ENCODE data around the gene RDH5.

DNA sequence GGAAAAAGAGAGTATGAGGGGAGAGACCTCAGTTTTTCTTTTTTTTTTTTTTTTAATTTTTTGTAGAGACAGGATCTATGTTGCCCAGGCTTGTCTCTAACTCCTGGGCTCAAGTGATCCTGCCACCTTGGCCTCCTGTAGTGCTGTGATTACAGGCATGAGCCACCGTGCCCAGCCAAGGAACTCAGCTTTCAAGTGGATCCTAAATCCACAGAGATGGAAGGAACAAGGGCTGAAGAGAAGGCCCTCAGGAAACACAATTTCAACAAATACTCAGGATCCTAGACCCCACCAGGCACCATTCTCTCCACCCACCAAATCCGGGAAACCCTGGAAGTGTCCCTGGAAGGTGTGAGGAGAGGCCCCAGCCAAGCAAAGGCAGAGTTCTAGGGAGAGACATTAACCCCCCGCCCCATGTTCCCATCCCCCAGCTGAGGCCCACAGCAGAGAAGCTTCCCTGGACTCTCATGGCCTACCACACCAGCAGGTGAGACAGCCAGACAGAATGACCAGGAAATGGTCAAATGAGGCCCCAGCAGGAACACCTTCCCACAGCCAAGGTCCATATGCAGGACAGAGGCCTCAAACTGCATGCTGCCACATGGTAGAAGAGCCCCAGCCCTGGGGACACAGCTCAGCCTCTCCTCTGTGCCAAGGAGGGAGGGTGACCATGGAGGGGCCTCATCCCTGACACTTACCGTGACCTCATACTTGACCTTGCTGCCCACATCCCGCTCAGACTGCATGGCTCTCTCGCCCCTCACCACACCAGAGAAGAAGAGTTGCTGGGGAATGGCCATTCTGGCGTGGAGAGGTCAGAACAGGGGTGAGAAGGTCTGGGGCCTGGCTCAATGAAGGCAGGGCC is 26.6 kb upstream of the RDH5 start:
- TF ChIP-seq POLR2A (IDR thresholded peaks at IDR 0.05), result no peak
- TF ChIP-seq, protein P1, sequence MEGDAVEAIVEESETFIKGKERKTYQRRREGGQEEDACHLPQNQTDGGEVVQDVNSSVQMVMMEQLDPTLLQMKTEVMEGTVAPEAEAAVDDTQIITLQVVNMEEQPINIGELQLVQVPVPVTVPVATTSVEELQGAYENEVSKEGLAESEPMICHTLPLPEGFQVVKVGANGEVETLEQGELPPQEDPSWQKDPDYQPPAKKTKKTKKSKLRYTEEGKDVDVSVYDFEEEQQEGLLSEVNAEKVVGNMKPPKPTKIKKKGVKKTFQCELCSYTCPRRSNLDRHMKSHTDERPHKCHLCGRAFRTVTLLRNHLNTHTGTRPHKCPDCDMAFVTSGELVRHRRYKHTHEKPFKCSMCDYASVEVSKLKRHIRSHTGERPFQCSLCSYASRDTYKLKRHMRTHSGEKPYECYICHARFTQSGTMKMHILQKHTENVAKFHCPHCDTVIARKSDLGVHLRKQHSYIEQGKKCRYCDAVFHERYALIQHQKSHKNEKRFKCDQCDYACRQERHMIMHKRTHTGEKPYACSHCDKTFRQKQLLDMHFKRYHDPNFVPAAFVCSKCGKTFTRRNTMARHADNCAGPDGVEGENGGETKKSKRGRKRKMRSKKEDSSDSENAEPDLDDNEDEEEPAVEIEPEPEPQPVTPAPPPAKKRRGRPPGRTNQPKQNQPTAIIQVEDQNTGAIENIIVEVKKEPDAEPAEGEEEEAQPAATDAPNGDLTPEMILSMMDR (IDR thresholded peaks at IDR 0.05), result no peak

Data from heart left ventricle (tissue), 13 donors.